GM21737 (cell line): Measurements from ENCODE around the gene C19orf38.

Experiments used
- ATAC-seq: cut with Tn5 transposase; IDR thresholded peaks from one replicate; pipeline ENCODE4 v1.9.1; 2021; ENCODE audit warnings: mild to moderate bottlenecking, moderate library complexity; ENCODE audit not compliant: unreplicated experiment

The C19orf38 gene

GRCh38 chr19:10848230-10848856 is at the start of gene C19orf38:
Gene C19orf38, plus strand, starts transcription at chr19:10848415. Its CDS starts 94 bp downstream, at chr19:10848509.
- no peak for ATAC-seq

GRCh38 chr19:10800488-10800887 is 47.7 kb upstream of the C19orf38 start:
- no peak for ATAC-seq

GRCh38 chr19:10802479-10802878 is 45.7 kb upstream of the C19orf38 start:
- ATAC-seq = no peak

- no peak for ATAC-seq
Measured at GRCh38 chr19:10803252-10803651, 45.0 kb upstream of the C19orf38 start.

- ATAC-seq = no peak
Measured at GRCh38 chr19:10805065-10805757, 43.0 kb upstream of the C19orf38 start.

GRCh38 chr19:10805758-10806247 is 42.4 kb upstream of the C19orf38 start:
- no peak for ATAC-seq

- no peak for ATAC-seq
Measured at GRCh38 chr19:10808937-10809649, 39.1 kb upstream of the C19orf38 start.

- ATAC-seq = no peak
Measured at GRCh38 chr19:10809651-10810285, 38.4 kb upstream of the C19orf38 start.

GRCh38 chr19:10811391-10812111 is 36.7 kb upstream of the C19orf38 start:
- no peak for ATAC-seq

GRCh38 chr19:10812196-10812595 is 36.0 kb upstream of the C19orf38 start:
- no peak for ATAC-seq

- ATAC-seq = no peak
Measured at GRCh38 chr19:10812902-10813404, 35.3 kb upstream of the C19orf38 start.

- ATAC-seq = no peak
Measured at GRCh38 chr19:10815007-10815536, 33.1 kb upstream of the C19orf38 start.

GRCh38 chr19:10815969-10816644 is 32.1 kb upstream of the C19orf38 start:
- no peak for ATAC-seq

GRCh38 chr19:10816691-10817090 is 31.5 kb upstream of the C19orf38 start:
- ATAC-seq = no peak

GRCh38 chr19:10817291-10818038 is 30.8 kb upstream of the C19orf38 start:
- no peak for ATAC-seq

- ATAC-seq = no peak
Measured at GRCh38 chr19:10818301-10819123, 29.7 kb upstream of the C19orf38 start.

GRCh38 chr19:10819124-10820060 is 28.8 kb upstream of the C19orf38 start:
- no peak for ATAC-seq
